GM19395 (cell line): ENCODE results near the gene ZNF117.
"Not testable (repeated sequence)": the region's sequence is repeated elsewhere in the genome, so short reads cannot be mapped to it uniquely, and the experiment has no call there.

Experiments
- ATAC-seq: cut with Tn5 transposase; IDR thresholded peaks from one replicate; pipeline ENCODE4 v1.9.1; 2021; ENCODE audit warnings: mild to moderate bottlenecking, moderate library complexity; ENCODE audit not compliant: unreplicated experiment

ZNF117 gene

GRCh38 chr7:64990936-64991335 is at the start of gene ZNF117:
TSS of gene ZNF117 (minus strand) at chr7:64991036.
- no peak for ATAC-seq

GRCh38 chr7:65038767-65039166 is 47.9 kb upstream of the ZNF117 start:
- ATAC-seq: peak; percentile 26

DNA sequence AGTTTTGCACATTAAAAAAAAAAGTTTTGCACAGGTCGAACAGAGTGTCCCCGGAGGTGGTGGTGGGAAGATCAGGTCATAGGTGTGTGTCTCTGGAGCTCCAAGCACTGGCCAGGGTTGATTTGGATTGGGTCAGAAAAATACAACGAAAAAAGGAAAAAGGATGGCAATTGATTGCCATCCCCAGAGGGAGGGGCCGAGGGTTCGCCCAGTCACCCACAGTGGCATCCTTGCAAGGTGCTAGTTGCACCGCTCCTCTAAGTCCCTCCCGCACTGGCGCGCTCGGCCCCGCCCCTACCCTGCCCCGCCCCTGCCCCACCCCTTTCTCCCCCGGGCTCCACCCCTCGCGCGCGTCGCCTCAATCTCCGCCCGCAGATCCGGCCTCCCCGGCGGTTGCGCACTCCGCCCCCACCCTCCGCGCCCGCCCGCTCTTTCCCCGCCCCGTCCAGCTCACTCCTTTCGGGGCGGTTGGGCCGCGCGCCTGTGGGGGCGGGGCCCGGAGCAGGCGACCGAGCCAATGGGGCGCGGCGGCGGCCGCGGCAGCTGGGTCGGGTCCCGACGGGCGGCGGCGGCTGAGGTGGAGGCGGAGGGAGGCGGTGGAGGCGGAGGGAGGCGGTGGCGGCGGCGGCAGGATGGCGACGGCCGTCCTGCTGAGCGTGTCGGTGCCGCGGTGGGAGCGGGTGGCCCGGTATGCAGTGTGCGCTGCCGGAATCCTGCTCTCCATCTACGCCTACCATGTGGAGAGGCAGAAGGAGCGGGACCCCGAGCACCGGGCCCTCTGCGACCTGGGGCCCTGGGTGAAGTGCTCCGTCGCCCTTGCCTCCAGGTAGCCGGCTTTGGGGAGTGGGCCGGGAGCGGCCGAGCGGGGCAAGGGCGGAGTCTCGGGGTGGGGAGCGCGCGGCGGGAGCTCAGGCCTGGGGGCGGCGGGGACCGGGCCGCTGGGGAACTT is 47.2 kb upstream of the ZNF117 start:
- ATAC-seq: peak; percentile 79

GRCh38 chr7:65036526-65036925 is 45.7 kb upstream of the ZNF117 start:
- not testable (repeated sequence) for ATAC-seq

DNA sequence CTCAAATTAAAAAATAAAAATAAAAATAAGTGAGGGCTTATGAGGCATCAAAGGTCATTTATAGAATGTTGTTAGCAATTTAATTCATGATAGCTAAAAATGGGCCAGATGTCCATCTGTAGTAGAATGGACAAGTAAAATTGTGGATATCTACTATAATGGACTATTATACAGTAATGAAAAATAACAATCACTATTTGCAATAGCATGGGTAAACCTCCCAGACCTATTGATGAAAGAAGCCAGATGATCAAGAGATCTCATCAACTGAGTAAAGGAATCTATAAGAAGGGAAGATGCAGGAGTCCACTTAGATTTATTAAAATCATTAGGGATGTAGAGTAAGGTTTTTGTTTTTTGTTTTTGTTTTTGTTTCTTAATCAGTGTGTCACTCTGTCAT is 44.6 kb upstream of the ZNF117 start:
- not testable (repeated sequence) for ATAC-seq

DNA sequence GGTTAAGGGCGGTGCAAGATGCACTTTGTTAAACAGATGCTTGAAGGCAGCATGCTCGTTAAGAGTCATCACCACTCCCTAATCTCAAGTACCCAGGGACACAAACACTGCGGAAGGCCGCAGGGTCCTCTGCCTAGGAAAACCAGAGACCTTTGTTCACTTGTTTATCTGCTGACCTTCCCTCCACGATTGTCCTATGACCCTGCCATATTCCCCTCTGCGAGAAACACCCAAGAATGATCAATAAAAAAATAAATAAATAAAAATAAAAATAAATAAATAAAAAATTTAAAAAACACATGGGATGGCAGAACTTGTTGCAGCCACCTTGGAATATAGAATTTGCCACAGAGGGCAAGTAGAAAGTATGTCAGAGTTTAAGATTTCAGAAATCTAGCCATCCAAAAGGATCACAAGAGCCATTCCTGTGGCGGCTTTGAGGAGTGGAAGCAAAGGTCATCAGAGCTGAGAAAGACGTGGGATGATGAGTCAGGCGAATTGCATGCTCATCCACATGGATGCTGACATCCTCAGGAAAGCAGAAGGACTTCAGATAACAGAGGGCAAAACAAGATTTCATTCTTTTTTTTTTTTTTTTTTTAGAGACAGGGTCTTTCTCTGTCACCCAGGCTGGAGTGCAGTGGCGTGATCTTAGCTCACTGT is 43.4 kb upstream of the ZNF117 start:
- ATAC-seq: not testable (repeated sequence)

- not testable (repeated sequence) for ATAC-seq
Observed at GRCh38 chr7:65033391-65033790, 42.6 kb upstream of the ZNF117 start.

GRCh38 chr7:65025023-65025422 is 34.2 kb upstream of the ZNF117 start:
- ATAC-seq: not testable (repeated sequence)

DNA sequence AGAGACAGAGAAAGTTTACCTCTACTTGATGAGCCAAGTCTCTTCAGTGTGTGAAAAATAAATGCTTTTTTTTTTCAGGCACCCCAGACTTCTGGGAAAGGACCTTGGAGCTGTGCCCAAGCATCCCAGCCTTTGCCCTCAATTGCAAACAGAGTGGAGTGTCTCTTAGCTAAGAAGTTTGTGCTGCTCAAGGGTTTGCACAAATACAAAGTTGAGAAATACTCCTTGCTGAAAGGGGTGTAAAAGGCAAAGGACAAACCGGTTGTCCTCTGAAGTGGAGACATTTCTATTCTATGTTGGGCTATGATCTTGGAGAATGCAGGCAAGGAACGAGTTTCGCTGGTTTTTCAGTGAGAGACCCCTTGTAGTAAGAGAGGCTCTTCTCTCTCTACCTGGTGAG is 30.1 kb upstream of the ZNF117 start:
- ATAC-seq: not testable (repeated sequence)

- not testable (repeated sequence) for ATAC-seq
Observed at GRCh38 chr7:65009881-65010280, 19.0 kb upstream of the ZNF117 start.

DNA sequence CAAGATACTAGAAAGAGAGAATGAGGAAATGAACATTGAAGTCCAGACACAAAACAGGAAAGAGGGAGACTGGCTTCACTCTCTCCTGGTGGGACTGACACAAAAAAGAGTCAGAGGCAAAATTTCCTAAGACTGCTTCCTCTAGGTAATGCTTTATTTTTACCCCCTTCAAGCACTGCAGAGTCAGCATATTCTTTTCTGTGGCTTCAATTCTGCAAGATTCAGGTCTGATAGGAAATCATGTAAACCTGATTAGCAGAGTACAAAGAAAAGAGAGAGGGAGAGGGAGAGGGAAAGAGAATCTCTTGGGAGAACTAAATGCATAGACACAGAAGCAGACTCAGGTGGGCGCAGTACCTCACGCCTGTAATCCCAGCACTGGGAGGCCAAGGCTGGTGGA is 18.6 kb upstream of the ZNF117 start:
- ATAC-seq: not testable (repeated sequence)

GRCh38 chr7:65007036-65007435 is 16.2 kb upstream of the ZNF117 start:
- ATAC-seq: not testable (repeated sequence)

GRCh38 chr7:65006094-65006992 is 15.5 kb upstream of the ZNF117 start, which contains the start of gene ERV3-1:
TSS of gene ERV3-1 (minus strand) at chr7:65006687. CDS start at chr7:64993026, 13,661 bp downstream.
- ATAC-seq: peak; percentile 100

DNA sequence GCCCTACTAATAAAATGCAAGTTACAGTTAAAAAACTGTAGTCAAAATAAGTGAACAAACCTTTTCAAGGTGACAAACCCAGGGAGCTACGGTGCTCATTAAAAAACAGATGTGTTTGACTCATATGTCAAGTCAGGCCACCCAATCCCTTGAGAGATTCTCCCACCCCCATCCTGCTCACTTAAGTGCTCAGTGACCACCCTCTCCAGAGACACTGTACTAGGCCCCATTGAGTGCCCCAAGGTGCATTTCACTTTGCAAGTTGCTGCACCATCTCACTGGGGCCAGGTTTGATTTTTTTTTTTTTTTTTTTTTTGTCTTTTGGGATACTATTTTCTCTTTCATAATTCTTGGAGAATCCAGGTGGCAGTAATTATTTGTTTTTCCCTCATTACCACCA is 13.7 kb upstream of the ZNF117 start:
- no peak for ATAC-seq

- ATAC-seq: no peak
Observed at GRCh38 chr7:65002972-65003585, 12.2 kb upstream of the ZNF117 start.

- ATAC-seq: no peak
Observed at GRCh38 chr7:65001291-65001814, 10.5 kb upstream of the ZNF117 start.

DNA sequence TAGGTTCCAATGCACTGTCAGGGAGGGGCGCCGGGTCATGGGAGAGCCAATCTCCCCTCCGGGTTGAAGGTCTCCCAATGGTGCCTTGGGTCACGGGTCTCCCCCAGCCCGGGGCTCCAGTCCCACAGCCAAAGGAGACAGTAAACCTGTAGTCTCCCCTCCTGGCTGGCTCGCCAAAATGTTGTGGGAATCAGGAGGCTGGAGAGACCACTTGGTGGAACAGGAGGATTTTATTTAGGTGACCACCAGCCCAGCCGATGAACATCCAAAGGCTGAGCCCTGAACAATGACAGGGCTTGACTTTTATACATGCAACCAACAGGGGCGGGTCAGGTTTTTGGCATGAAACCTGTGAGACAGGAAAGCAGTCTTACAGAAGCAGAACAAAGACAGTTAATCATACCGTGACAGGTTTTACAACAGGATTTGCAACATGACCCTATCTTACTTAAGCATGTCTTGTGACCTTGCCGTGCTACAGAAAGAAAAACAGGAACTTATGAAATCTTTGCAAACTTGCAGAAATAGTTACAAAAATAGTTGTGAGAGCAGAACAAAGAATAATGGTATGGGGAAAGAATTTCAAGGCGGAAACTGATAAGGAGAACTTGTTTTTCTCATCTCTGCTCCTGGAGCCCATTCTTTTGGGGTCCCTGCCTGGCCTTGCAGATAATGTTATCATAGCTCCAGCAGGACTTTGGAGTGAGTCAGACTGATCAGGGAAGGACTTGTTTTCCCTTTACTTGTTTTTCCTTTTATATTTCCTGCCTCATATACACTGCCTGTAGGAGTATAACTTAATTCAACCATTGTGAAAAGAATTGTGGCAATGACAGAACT is 8.5 kb upstream of the ZNF117 start:
- peak; percentile 62 for ATAC-seq

GRCh38 chr7:64998865-64999164 is 8.0 kb upstream of the ZNF117 start:
- ATAC-seq: no peak

- no peak for ATAC-seq
Observed at GRCh38 chr7:64997927-64998391, 7.1 kb upstream of the ZNF117 start.
